Psoas muscle (tissue), 8 donors: ENCODE data around the gene FTSJ3. TPM values are rescaled to one million over a fixed set of nuclear protein-coding genes. Genes with fewer than 3 reads are reported as not detected.

Experiments used
- ATAC-seq, 4 donors: fragments of 200-7000 bp; cut with Tn5 transposase; one replicate each; pipeline ENCODE4 v1.9.1; 2020; ENCODE audit warnings: moderate library complexity in 3 of 4, mild to moderate bottlenecking in 2 of 4
- DNase-seq, 2 donors: peaks; one replicate each; pipeline ENCODE4 v3.0.0-alpha.2; 2020
- H3K27ac ChIP-seq: fragments of 200-600 bp; one replicate; pipeline ENCODE4 v1.8.0; 2022
- H3K27me3 ChIP-seq, 3 donors: fragments of 200-600 bp in 1 of 3; one replicate each; pipeline versions ENCODE4 v1.6.1 to v1.8.0; 2013 to 2022; ENCODE audit warnings: low read length in 2 of 3, mild to moderate bottlenecking in 2 of 3, moderate library complexity in 1 of 3; ENCODE audit not compliant: insufficient read depth in 3 of 3
- H3K36me3 ChIP-seq, 2 donors: fragments of 200-600 bp in 1 of 2; one replicate each; pipeline versions ENCODE4 v1.6.1 to v1.8.0; 2013 to 2022; ENCODE audit warnings: low read depth in 1 of 2, mild to moderate bottlenecking in 1 of 2, moderate library complexity in 1 of 2; ENCODE audit not compliant: insufficient read depth in 1 of 2
- H3K4me1 ChIP-seq: fragments of 200-600 bp; one replicate; pipeline ENCODE4 v1.8.0; 2022
- H3K4me3 ChIP-seq: fragments of 200-600 bp; one replicate; pipeline ENCODE4 v1.8.0; 2022; ENCODE audit warnings: mild to moderate bottlenecking
- H3K9me3 ChIP-seq: fragments of 200-600 bp; one replicate; pipeline ENCODE4 v1.8.0; 2022
- WGBS, 3 donors: extraction: QIAGEN DNeasy Blood & Tissue Kit; methylation state at CpG; one replicate each; pipeline versions ENCODE4 v1.1.6 to v1.1.7; 2013; 5-methylcytosine and 5-hydroxymethylcytosine counted together
- intact Hi-C, 2 donors: fragments of 100-400 bp; cut with DNase I; formaldehyde crosslinking; loops; one replicate each; pipeline versions ENCODE4 v1.11.0 to v1.14.2; 2022
- polyA plus RNA-seq, 3 donors: library from polyadenylated mRNA; stranded (reverse); fragments of 200-250 nt; gene quantifications; one replicate each; pipeline ENCODE4 v1.2.3, GENCODE V29; 2013
- total RNA-seq, 4 donors: library from RNA; stranded (reverse); fragmentation: NEBNext Ultra II Directional in 2 of 4; extraction: Animal tissue kit (Norgen Biotek cat#: 25700) in 2 of 4; gene quantifications; one replicate each; pipeline versions ENCODE4 v1.2.1 to v1.2.4, GENCODE V29; 2021 to 2023
- TF ChIP-seq, protein P1 (sequence below): fragments of 200-600 bp; IDR thresholded peaks from one replicate; pipeline ENCODE4 v1.8.0; 2022; ENCODE audit warnings: antibody characterized with exemption
- donor health status: healthy with polysubstance abuse.
- donor health status: DM: no; HTN: no; CAD: no; lungs with moderate emphysema.
- donor health status: Bipolar disorder and iron deficiency.
- donor health status: healthy.
- donor health status: DM: yes; HTN: yes; CAD: no.
- donor health status: DM: no; HTN: no; CAD: no.
- donor health status: DM: no; HTN: no; CAD: no.
- donor health status: DM: yes; HTN: yes; CAD: no.

The FTSJ3 gene
- total and polyA plus RNA-seq, 7 donors: 14.4 to 41.9 (median 25.1) TPM

DNA sequence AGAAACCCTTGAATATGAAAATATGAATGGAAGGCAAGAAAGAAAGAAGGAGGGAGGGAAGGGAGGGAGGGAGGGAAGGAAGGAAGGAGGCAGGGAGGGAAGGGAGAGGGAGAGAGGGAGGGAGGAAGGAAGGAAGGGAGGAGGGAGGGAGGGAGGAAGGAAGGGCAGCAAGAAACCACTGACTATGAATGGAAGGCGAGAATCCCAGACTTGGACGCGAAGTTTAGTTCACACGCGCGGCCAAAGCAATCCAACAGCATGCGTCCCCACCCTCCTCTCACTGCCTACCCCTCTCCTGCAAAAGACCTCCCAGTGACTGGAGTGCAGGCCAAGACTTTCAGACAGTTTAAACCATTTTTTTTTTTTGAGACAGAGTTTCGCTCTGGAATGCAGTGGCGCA lies 22.9 kb upstream of the FTSJ3 start:
- 81 to 94% (median 90%) methylated on average over 9 of the region's 9 CpGs for WGBS, 3 donors
- no peaks in the 10 kb centered on the region for H3K9me3 ChIP-seq
- peaks cover 8% of the 10 kb centered on the region for H3K4me1 ChIP-seq
- TF ChIP-seq, protein P1, sequence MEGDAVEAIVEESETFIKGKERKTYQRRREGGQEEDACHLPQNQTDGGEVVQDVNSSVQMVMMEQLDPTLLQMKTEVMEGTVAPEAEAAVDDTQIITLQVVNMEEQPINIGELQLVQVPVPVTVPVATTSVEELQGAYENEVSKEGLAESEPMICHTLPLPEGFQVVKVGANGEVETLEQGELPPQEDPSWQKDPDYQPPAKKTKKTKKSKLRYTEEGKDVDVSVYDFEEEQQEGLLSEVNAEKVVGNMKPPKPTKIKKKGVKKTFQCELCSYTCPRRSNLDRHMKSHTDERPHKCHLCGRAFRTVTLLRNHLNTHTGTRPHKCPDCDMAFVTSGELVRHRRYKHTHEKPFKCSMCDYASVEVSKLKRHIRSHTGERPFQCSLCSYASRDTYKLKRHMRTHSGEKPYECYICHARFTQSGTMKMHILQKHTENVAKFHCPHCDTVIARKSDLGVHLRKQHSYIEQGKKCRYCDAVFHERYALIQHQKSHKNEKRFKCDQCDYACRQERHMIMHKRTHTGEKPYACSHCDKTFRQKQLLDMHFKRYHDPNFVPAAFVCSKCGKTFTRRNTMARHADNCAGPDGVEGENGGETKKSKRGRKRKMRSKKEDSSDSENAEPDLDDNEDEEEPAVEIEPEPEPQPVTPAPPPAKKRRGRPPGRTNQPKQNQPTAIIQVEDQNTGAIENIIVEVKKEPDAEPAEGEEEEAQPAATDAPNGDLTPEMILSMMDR: no peak
- H3K27me3 ChIP-seq: no peaks in the 10 kb centered on the region
- H3K36me3 ChIP-seq: no peaks in the 10 kb centered on the region
- intact Hi-C loops: no loop called here
- no peak for ATAC-seq
- H3K27ac ChIP-seq: no peak overlapping the region
- peak in 1 of 2 donors; percentile 20 for DNase-seq
- H3K4me3 ChIP-seq: no peak overlapping the region

DNA sequence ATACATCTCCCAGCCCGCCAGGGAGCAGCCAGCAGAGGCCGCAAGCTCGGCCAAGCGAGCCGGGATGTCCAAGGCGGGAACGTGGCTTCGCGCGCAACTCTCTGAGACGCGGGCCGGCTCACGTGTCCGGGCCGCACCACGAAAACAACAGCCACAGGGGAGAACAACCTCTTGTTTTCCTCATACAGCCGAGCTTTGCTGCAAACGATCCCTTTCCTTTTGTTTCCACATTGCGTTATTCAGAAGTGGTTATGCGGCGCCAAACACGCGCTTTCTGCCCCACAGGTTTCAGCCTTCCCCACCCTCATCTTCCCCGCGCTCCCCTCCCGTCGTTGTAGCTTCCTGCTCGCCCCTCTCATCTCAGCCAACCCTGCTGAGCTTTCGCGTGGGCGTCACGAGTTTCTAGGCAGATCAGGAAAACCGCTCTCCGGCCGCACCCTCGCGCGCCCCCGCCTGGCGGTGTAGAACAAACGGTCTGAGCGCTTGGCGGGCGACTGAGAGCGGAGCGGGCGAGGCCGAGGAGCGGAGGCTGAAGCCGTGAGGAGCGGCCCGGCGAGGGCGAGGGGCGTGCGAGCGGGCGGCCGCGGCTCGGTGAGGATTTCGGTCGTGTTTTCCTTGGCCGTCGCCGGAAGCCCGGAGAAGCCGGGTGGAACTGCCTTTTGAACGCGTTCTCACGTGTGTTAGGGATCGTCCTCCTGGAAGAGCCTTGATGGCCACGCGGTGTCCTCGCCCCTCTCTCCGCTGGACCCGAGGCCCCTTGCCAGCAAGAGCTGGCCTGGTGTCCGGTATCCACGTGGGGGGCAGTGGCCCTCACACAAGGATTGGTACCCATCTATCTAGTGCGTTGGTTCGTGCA lies 21.6 kb upstream of the FTSJ3 start:
- Histone ChIP-seq H3K27me3 (no peaks in the 10 kb centered on the region), H3K9me3 (no peaks in the 10 kb centered on the region), H3K4me3 (peak overlapping the region; percentile 61), H3K36me3 (no peaks in the 10 kb centered on the region), H3K27ac (peak overlapping the region; percentile 71), H3K4me1 (peaks cover 9% of the 10 kb centered on the region)
- DNase-seq (peak; percentile 95 to 98), ATAC-seq (peak; percentile 97 to 98 (median 97))
- 12 to 16% (median 13%) methylated on average over 82 of the region's 82 CpGs for WGBS, 3 donors
- intact Hi-C loops: loop anchor here in 1 of 2 donors (5.0 kb wide), 1 partner anchor 823 kb away; no protein-coding TSS in a partner anchor
- TF ChIP-seq, protein P1: peak; percentile 59

DNA sequence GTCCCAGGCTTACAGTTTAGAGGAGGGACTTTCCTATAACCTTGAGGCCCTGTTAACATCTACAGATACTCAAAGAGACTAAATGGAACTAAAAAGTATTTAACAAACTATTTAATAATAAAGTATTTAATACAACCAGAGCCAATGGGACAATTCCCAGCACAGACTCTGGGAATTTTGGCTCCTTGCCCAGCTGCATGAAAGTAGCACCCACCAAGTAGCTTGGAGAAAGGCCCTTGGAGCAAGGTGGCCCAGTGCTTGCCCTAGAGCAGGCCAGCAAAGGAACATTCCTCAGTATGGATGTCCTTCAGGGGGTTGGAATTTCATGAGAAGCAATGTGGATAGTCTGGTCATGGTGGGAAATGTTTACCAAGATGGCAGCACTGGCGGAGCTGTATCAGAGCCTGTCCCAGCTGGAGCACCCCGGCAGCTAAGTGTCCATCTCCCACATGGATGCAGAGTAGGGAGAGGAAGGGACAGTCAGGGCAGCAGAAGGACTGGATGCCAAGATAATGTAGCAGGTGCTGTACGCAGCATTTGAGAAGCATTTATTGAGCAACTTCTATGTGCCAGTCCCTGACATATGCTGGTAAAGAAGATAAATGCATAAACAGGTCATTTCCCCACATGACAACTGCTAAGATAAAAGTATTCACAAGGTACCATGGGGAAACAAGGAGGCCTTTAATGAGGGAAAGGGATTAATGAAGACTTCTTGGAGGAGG lies 20.2 kb upstream of the FTSJ3 start:
- Histone ChIP-seq H3K36me3 (no peaks in the 10 kb centered on the region), H3K4me3 (no peak overlapping the region), H3K27ac (no peak overlapping the region), H3K4me1 (peaks cover 14% of the 10 kb centered on the region), H3K27me3 (no peaks in the 10 kb centered on the region), H3K9me3 (no peaks in the 10 kb centered on the region)
- intact Hi-C loops: loop anchor here in 1 of 2 donors (5.0 kb wide), 1 partner anchor 825 kb away; no protein-coding TSS in a partner anchor
- WGBS, 3 donors: 82 to 100% (median 97%) methylated on average over 3 of the region's 3 CpGs
- TF ChIP-seq, protein P1: no peak
- ATAC-seq (no peak), DNase-seq (peak in 1 of 2 donors; percentile 39)

DNA sequence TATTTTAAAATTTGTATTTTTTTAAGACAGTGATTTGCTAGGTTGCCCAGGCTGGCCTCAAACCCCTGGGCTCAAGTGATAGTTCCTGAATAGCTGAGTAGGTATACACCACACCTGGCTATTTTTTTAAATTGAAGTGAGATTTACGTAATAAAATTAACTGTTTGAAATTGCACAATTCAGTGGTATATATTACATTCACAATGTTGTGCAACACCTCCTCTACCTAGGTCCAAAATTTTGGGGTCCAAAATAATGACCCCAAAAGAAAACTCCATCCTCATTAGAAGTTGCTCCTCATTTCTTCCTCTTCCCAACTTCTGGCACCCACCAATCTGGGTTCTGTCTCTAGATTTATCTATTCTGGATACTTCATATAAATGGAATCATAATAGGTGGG lies 18.0 kb upstream of the FTSJ3 start:
- H3K9me3 ChIP-seq: no peaks in the 10 kb centered on the region
- DNase-seq (no peak), ATAC-seq (no peak)
- no peaks in the 10 kb centered on the region for H3K36me3 ChIP-seq
- 41 to 87% (median 76%) methylated on average over 1 of the region's 1 CpG for WGBS, 3 donors
- intact Hi-C loops: loop anchor here in 1 of 2 donors (5.0 kb wide), 1 partner anchor 827 kb away; no protein-coding TSS in a partner anchor
- H3K27ac ChIP-seq: no peak overlapping the region
- no peaks in the 10 kb centered on the region for H3K27me3 ChIP-seq
- TF ChIP-seq, protein P1: no peak
- no peak overlapping the region for H3K4me3 ChIP-seq
- peaks cover 23% of the 10 kb centered on the region for H3K4me1 ChIP-seq
